Hematopoietic multipotent progenitor cell treated with erythropoietin and hydrocortisone succinate and interleukin-3 and kit ligand, for 6 days (in vitro differentiated cells): Measurements from ENCODE around the gene ERICH6B.

ENCODE experiments used
- DNase-seq: peaks from one replicate; pipeline ENCODE4 v3.0.0-alpha.2; 2015

ERICH6B gene

GRCh38 chr13:45598597-45598996 is 16.9 kb downstream of the ERICH6B start:
- no peak for DNase-seq

GRCh38 chr13:45596800-45597475 is 18.6 kb downstream of the ERICH6B start:
- no peak for DNase-seq

GRCh38 chr13:45595965-45596364 is 19.6 kb downstream of the ERICH6B start:
- DNase-seq, result peak; percentile 7

- no peak for DNase-seq
Measured at GRCh38 chr13:45594764-45595163, 20.8 kb downstream of the ERICH6B start.

GRCh38 chr13:45594227-45594626 is 21.3 kb downstream of the ERICH6B start:
- DNase-seq, result no peak

GRCh38 chr13:45592758-45593157 is 22.8 kb downstream of the ERICH6B start:
- no peak for DNase-seq

- no peak for DNase-seq
Measured at GRCh38 chr13:45590066-45590465, 25.5 kb downstream of the ERICH6B start.

GRCh38 chr13:45587897-45588296 is 27.6 kb downstream of the ERICH6B start:
- no peak for DNase-seq

- DNase-seq, result peak; percentile 5
Measured at GRCh38 chr13:45584816-45585215, 30.7 kb downstream of the ERICH6B start.

GRCh38 chr13:45582408-45583076 is 33.0 kb downstream of the ERICH6B start:
- no peak for DNase-seq

GRCh38 chr13:45576466-45576865 is 39.1 kb downstream of the ERICH6B start:
- no peak for DNase-seq

- no peak for DNase-seq
Measured at GRCh38 chr13:45575830-45576180, 39.7 kb downstream of the ERICH6B start.

- no peak for DNase-seq
Measured at GRCh38 chr13:45575146-45575829, 40.3 kb downstream of the ERICH6B start.

GRCh38 chr13:45565331-45565730 is 50.2 kb downstream of the ERICH6B start:
- peak; percentile 66 for DNase-seq

GRCh38 chr13:45564133-45564776 is 51.3 kb downstream of the ERICH6B start:
- peak; percentile 42 for DNase-seq

- no peak for DNase-seq
Measured at GRCh38 chr13:45554604-45555109, 60.9 kb downstream of the ERICH6B start.

- DNase-seq, result no peak
Measured at GRCh38 chr13:45548281-45548680, 67.3 kb downstream of the ERICH6B start.

GRCh38 chr13:45546410-45546765 is 69.2 kb downstream of the ERICH6B start:
- DNase-seq, result no peak

GRCh38 chr13:45545686-45546409 is 69.7 kb downstream of the ERICH6B start:
- no peak for DNase-seq

- no peak for DNase-seq
Measured at GRCh38 chr13:45544520-45544919, 71.0 kb downstream of the ERICH6B start.

- no peak for DNase-seq
Measured at GRCh38 chr13:45542878-45543277, 72.7 kb downstream of the ERICH6B start.

- DNase-seq, result no peak
Measured at GRCh38 chr13:45542391-45542790, 73.1 kb downstream of the ERICH6B start.

- no peak for DNase-seq
Measured at GRCh38 chr13:45541806-45542205, 73.7 kb downstream of the ERICH6B start.
